ENCODE measurements around the gene GALNT12. TPM values are rescaled to one million over a fixed set of nuclear protein-coding genes. Genes with fewer than 3 reads are reported as not detected.

The GALNT12 gene
- polyA plus RNA-seq, 1 donor (not counting 4 experiments of a cell fraction or from before 2014, with no cell fraction given), result 1.8 TPM

- dilution Hi-C loops (cut with MboI; ENCODE audit: extremely low pct_ligation_motif_present, low sequenced_read_pairs), result no loop called here
- peaks cover 3% of the 10 kb centered on the region for H3K9me3 ChIP-seq (ENCODE audit: control insufficient read depth, low read depth, low read length)
- peaks cover 12% of the 10 kb centered on the region for H3K4me1 ChIP-seq (ENCODE audit: control insufficient read depth, extremely low read depth, insufficient read depth, low read length)
- no peak overlapping the region for H3K27ac ChIP-seq (ENCODE audit: control insufficient read depth, insufficient read depth, low read length)
- no peak overlapping the region for H3K4me3 ChIP-seq (ENCODE audit: control insufficient read depth in 2 of 3, extremely low read depth in 1 of 3, insufficient read depth in 2 of 3, low read depth in 1 of 3, low read length in 3 of 3)
- no peak overlapping the region for H2AFZ ChIP-seq (ENCODE audit: control insufficient read depth, low read length)
- DNase-seq (ENCODE audit: low read depth, low spot score) (no peak), FAIRE-seq (no peak)
- H3K27me3 ChIP-seq (ENCODE audit: control insufficient read depth, extremely low read depth, insufficient read depth, low read length), result no peaks in the 10 kb centered on the region
- H3K4me2 ChIP-seq (ENCODE audit: control insufficient read depth, extremely low read depth, insufficient read depth, low read depth, low read length), result no peak overlapping the region
- no peaks in the 10 kb centered on the region for H3K79me2 ChIP-seq (ENCODE audit: control insufficient read depth, insufficient read depth, low read length)
- TF ChIP-seq, protein P1, sequence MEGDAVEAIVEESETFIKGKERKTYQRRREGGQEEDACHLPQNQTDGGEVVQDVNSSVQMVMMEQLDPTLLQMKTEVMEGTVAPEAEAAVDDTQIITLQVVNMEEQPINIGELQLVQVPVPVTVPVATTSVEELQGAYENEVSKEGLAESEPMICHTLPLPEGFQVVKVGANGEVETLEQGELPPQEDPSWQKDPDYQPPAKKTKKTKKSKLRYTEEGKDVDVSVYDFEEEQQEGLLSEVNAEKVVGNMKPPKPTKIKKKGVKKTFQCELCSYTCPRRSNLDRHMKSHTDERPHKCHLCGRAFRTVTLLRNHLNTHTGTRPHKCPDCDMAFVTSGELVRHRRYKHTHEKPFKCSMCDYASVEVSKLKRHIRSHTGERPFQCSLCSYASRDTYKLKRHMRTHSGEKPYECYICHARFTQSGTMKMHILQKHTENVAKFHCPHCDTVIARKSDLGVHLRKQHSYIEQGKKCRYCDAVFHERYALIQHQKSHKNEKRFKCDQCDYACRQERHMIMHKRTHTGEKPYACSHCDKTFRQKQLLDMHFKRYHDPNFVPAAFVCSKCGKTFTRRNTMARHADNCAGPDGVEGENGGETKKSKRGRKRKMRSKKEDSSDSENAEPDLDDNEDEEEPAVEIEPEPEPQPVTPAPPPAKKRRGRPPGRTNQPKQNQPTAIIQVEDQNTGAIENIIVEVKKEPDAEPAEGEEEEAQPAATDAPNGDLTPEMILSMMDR (optimal IDR thresholded peaks at IDR 0.05 in 1 of 3, IDR thresholded peaks at IDR 0.05 in 1 of 3, conservative IDR thresholded peaks at IDR 0.05 in 1 of 3; ENCODE audit: extremely low read depth in 1 of 3, insufficient read depth in 2 of 3, low read length in 3 of 3), result no peak
- TF ChIP-seq EZH2 (IDR thresholded peaks at IDR 0.05; ENCODE audit: low read length), result no peak
- no peaks in the 10 kb centered on the region for H4K20me1 ChIP-seq (ENCODE audit: control insufficient read depth, extremely low read depth, insufficient read depth, low read length)
- no peaks in the 10 kb centered on the region for H3K9me1 ChIP-seq (ENCODE audit: control insufficient read depth, extremely low read depth, insufficient read depth, low read length)
- H3K36me3 ChIP-seq (ENCODE audit: control insufficient read depth in 2 of 2, extremely low read depth in 1 of 2, insufficient read depth in 2 of 2, low read length in 2 of 2), result no peaks in the 10 kb centered on the region
- H3K9ac ChIP-seq (ENCODE audit: control insufficient read depth, extremely low read depth, insufficient read depth, low read length), result no peak overlapping the region
Measured at GRCh38 chr9:98801561-98801960, 5.9 kb upstream of the GALNT12 start.

- dilution Hi-C loops (cut with MboI; ENCODE audit: extremely low pct_ligation_motif_present, low sequenced_read_pairs), result no loop called here
- TF ChIP-seq, protein P1 (optimal IDR thresholded peaks at IDR 0.05 in 1 of 3, IDR thresholded peaks at IDR 0.05 in 1 of 3, conservative IDR thresholded peaks at IDR 0.05 in 1 of 3; ENCODE audit: extremely low read depth in 1 of 3, insufficient read depth in 2 of 3, low read length in 3 of 3), result no peak
- no peak for TF ChIP-seq EZH2 (IDR thresholded peaks at IDR 0.05; ENCODE audit: low read length)
- Histone ChIP-seq H4K20me1 (ENCODE audit: control insufficient read depth, extremely low read depth, insufficient read depth, low read length) (no peaks in the 10 kb centered on the region), H3K79me2 (ENCODE audit: control insufficient read depth, insufficient read depth, low read length) (no peaks in the 10 kb centered on the region), H3K4me3 (ENCODE audit: control insufficient read depth in 2 of 3, extremely low read depth in 1 of 3, insufficient read depth in 2 of 3, low read depth in 1 of 3, low read length in 3 of 3) (no peak overlapping the region), H3K27ac (ENCODE audit: control insufficient read depth, insufficient read depth, low read length) (no peak overlapping the region), H3K4me1 (ENCODE audit: control insufficient read depth, extremely low read depth, insufficient read depth, low read length) (peaks cover 12% of the 10 kb centered on the region), H3K4me2 (ENCODE audit: control insufficient read depth, extremely low read depth, insufficient read depth, low read depth, low read length) (no peak overlapping the region), H3K9ac (ENCODE audit: control insufficient read depth, extremely low read depth, insufficient read depth, low read length) (no peak overlapping the region), H3K27me3 (ENCODE audit: control insufficient read depth, extremely low read depth, insufficient read depth, low read length) (no peaks in the 10 kb centered on the region), H3K36me3 (ENCODE audit: control insufficient read depth in 2 of 2, extremely low read depth in 1 of 2, insufficient read depth in 2 of 2, low read length in 2 of 2) (no peaks in the 10 kb centered on the region), H3K9me3 (ENCODE audit: control insufficient read depth, low read depth, low read length) (peaks cover 3% of the 10 kb centered on the region), H2AFZ (ENCODE audit: control insufficient read depth, low read length) (no peak overlapping the region), H3K9me1 (ENCODE audit: control insufficient read depth, extremely low read depth, insufficient read depth, low read length) (no peaks in the 10 kb centered on the region)
- no peak for FAIRE-seq
- no peak for DNase-seq (ENCODE audit: low read depth, low spot score)
Measured at GRCh38 chr9:98801969-98802371, 5.5 kb upstream of the GALNT12 start.
